HFF-Myc (cell line): ENCODE results near the gene SORCS2.

Experiments used
- DNase-seq: peaks from one replicate; pipeline ENCODE4 v3.0.0-alpha.2; 2011; ENCODE audit warnings: low read depth; ENCODE audit errors: extremely low read depth
- H3K4me3 ChIP-seq: replicated peaks from 2 replicates; pipeline ENCODE4 v1.5.1; 2011; ENCODE audit warnings: low read depth, mild to moderate bottlenecking, control low read depth, low read length
- TF ChIP-seq, protein P1 (sequence below): IDR thresholded peaks from 2 replicates; pipeline ENCODE4 v1.5.1; 2012; ENCODE audit warnings: mild to moderate bottlenecking, low read depth, low read length, control low read depth; ENCODE audit errors: missing control alignments

Gene SORCS2

DNA sequence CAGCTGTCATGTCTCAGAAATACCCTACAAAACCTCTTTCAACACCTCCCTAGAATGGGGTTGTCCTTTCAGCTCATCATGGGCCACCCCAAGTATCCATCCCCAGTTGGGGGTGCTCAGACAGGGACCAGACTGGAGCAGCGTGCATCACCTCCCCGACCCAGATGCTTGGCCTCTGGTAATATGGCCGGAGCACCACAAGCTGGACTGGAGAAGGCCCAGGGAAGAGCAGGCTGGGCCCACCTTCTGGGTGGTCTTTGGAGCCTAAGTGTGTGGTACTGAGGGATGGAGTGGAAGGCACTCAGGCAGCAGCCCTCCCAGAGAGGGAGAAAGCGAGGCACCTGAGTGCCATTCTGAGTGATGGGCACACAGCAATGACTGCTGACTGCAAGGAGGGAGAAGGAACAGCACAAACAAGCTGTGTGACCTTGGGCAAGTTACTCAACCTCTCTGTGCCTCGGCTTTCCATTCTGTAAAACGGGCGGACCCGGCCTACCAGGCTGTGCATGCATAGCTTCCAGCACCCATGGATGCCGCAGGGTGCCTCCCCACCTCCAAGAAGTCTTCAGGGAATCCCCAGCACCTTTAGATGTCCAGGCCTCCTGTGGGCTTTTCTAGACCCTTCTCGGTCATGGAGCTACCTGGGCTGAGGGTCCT, 519.1 kb downstream of the SORCS2 start:
- DNase-seq: no peak
- TF ChIP-seq, protein P1, sequence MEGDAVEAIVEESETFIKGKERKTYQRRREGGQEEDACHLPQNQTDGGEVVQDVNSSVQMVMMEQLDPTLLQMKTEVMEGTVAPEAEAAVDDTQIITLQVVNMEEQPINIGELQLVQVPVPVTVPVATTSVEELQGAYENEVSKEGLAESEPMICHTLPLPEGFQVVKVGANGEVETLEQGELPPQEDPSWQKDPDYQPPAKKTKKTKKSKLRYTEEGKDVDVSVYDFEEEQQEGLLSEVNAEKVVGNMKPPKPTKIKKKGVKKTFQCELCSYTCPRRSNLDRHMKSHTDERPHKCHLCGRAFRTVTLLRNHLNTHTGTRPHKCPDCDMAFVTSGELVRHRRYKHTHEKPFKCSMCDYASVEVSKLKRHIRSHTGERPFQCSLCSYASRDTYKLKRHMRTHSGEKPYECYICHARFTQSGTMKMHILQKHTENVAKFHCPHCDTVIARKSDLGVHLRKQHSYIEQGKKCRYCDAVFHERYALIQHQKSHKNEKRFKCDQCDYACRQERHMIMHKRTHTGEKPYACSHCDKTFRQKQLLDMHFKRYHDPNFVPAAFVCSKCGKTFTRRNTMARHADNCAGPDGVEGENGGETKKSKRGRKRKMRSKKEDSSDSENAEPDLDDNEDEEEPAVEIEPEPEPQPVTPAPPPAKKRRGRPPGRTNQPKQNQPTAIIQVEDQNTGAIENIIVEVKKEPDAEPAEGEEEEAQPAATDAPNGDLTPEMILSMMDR: no peak
- H3K4me3 ChIP-seq: no peak overlapping the region

DNA sequence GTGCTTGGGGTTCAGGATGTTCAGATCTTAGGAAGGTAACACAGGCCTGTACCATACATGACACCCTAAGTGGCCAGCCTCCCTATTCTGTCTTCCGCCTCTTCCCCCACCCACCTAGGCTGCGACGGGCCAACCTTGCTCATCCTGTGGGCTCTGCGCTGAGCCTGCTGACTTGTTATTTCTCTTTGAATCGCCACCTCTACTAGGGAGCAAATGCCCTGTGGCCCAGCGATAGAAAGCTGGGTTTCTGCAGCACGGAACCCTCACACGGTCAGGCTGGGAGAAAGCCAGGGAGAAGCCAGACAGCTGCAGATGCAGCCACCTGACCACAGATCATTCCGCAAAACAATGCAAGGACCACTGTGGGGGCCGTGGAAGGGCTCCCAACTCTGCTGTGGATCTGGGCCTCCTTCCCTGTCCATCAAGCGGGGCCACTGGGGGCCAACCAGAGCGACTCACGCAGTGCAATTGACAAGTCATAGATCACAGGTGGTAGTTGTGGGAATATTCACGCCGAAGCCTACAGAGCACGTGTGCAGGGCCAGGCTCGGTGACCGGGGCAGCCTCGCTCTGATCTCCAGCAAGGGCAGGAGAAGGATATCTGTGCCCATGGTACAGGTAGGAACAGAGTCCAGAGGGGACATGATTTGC, 519.8 kb downstream of the SORCS2 start:
- TF ChIP-seq, protein P1: no peak
- no peak overlapping the region for H3K4me3 ChIP-seq

GRCh38 chr4:7713757-7714156, 521.4 kb downstream of the SORCS2 start:
- DNase-seq: no peak
- TF ChIP-seq, protein P1: no peak
- no peak overlapping the region for H3K4me3 ChIP-seq

More for the DNA sequence above, 519.8 kb downstream of the SORCS2 start:
- no peak for DNase-seq

- no peak for DNase-seq
- H3K4me3 ChIP-seq: no peak overlapping the region
- TF ChIP-seq, protein P1: no peak
Measured at GRCh38 chr4:7714176-7714575, 521.8 kb downstream of the SORCS2 start.

GRCh38 chr4:7714738-7715137, 522.4 kb downstream of the SORCS2 start:
- TF ChIP-seq, protein P1: no peak
- no peak overlapping the region for H3K4me3 ChIP-seq
- no peak for DNase-seq

- no peak overlapping the region for H3K4me3 ChIP-seq
- DNase-seq: no peak
- TF ChIP-seq, protein P1: no peak
Measured at GRCh38 chr4:7715271-7716009, 523.1 kb downstream of the SORCS2 start.
